Measurements from ENCODE around the gene MEIKIN.

DNA sequence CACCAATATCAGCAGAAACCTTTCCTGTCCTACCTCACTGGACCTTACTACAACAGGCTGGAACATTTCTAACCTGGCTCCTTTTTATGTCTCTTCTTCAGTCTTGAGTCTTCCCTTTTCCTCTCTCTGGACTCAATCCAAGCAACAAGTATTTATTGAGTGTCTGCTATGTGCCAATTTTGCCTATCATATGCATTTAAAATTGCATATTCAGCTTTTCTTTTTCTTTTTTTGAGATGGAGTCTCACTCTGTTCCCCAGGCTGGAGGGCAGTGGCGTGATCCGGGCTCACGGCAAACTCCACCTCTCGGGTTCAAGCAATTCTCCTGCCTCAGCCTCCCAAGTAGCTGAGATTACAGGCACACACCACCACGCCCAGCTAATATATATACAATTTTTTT, 65.8 kb downstream of the MEIKIN start:
- TF ChIP-seq, protein P1, sequence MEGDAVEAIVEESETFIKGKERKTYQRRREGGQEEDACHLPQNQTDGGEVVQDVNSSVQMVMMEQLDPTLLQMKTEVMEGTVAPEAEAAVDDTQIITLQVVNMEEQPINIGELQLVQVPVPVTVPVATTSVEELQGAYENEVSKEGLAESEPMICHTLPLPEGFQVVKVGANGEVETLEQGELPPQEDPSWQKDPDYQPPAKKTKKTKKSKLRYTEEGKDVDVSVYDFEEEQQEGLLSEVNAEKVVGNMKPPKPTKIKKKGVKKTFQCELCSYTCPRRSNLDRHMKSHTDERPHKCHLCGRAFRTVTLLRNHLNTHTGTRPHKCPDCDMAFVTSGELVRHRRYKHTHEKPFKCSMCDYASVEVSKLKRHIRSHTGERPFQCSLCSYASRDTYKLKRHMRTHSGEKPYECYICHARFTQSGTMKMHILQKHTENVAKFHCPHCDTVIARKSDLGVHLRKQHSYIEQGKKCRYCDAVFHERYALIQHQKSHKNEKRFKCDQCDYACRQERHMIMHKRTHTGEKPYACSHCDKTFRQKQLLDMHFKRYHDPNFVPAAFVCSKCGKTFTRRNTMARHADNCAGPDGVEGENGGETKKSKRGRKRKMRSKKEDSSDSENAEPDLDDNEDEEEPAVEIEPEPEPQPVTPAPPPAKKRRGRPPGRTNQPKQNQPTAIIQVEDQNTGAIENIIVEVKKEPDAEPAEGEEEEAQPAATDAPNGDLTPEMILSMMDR (IDR thresholded peaks at IDR 0.05): no peak
- no peak for TF ChIP-seq POLR2A (IDR thresholded peaks at IDR 0.05)
